HepG2 (cell line): Measurements from ENCODE around the gene BCL7A. TPM values are rescaled to one million over a fixed set of nuclear protein-coding genes. Genes with fewer than 3 reads are reported as not detected.
A peak's percentile ranks its signal among the peaks of the same experiment; 100 is the strongest.

Experiments used
- ATAD3A ChIP-seq: sonication (generic); formaldehyde crosslinking; IDR thresholded peaks from 2 replicates; pipeline ENCODE4 v1.4.0; 2020; ENCODE audit warnings: missing genetic modification reagents
- ATF7 ChIP-seq, 2 experiments: fragments of 450-650 bp in 1 of 2; sonication (generic) in 1 of 2; formaldehyde crosslinking in 1 of 2; IDR thresholded peaks; 2 replicates each; pipeline versions ENCODE4 v1.4.0 to v1.6.1; 2016 to 2020; ENCODE audit warnings: antibody characterized with exemption in 1 of 2, mild to moderate bottlenecking in 1 of 2, missing genetic modification reagents in 1 of 2
- E2F5 ChIP-seq: sonication (generic); formaldehyde crosslinking; conservative IDR thresholded peaks from 2 replicates; pipeline ENCODE4 v1.4.0; 2020; ENCODE audit warnings: missing genetic modification reagents
- ELF1 ChIP-seq: sonication (generic); formaldehyde crosslinking; IDR thresholded peaks from 2 replicates; pipeline ENCODE4 v1.4.0; 2020; ENCODE audit warnings: missing genetic modification reagents
- FIP1L1 ChIP-seq: fragments of 200-400 bp; formaldehyde crosslinking; IDR thresholded peaks from 2 replicates; pipeline ENCODE4 v1.6.1; 2018; ENCODE audit warnings: low read depth, mild to moderate bottlenecking, low read length, moderate library complexity, borderline replicate concordance; ENCODE audit not compliant: insufficient read depth
- HNRNPL ChIP-seq: fragments of 200-400 bp; formaldehyde crosslinking; IDR thresholded peaks from 2 replicates; pipeline ENCODE4 v1.6.1; 2017; ENCODE audit warnings: mild to moderate bottlenecking, low read depth, low read length
- JUN ChIP-seq: sonication (generic); formaldehyde crosslinking; IDR thresholded peaks from 2 replicates; pipeline ENCODE4 v1.4.0; 2020; ENCODE audit warnings: mild to moderate bottlenecking, missing genetic modification reagents
- MTA1 ChIP-seq: sonication (generic); formaldehyde crosslinking; IDR thresholded peaks from 2 replicates; pipeline ENCODE4 v1.4.0; 2020; ENCODE audit warnings: missing genetic modification reagents, mild to moderate bottlenecking, borderline replicate concordance
- MTERF4 ChIP-seq: sonication (generic); formaldehyde crosslinking; IDR thresholded peaks from 2 replicates; pipeline ENCODE4 v1.8.0; 2023; ENCODE audit warnings: mild to moderate bottlenecking, missing genetic modification reagents
- NFATC3 ChIP-seq: sonication (generic); formaldehyde crosslinking; IDR thresholded peaks from 2 replicates; pipeline ENCODE4 v1.5.1; 2020; ENCODE audit warnings: mild to moderate bottlenecking, missing genetic modification reagents
- RXRA ChIP-seq: sonication (generic); formaldehyde crosslinking; IDR thresholded peaks from 2 replicates; pipeline ENCODE4 v1.5.1; 2020; ENCODE audit warnings: missing genetic modification reagents
- SCMH1 ChIP-seq: sonication (generic); formaldehyde crosslinking; IDR thresholded peaks from 2 replicates; pipeline ENCODE4 v1.9.0; 2021; ENCODE audit warnings: missing genetic modification reagents, mild to moderate bottlenecking, borderline replicate concordance
- SP4 ChIP-seq: sonication (generic); formaldehyde crosslinking; IDR thresholded peaks from 2 replicates; pipeline ENCODE4 v1.8.1; 2023; ENCODE audit warnings: mild to moderate bottlenecking, missing genetic modification reagents
- SRSF9 ChIP-seq: fragments of 200-400 bp; formaldehyde crosslinking; IDR thresholded peaks from 2 replicates; pipeline ENCODE4 v1.6.1; 2018; ENCODE audit warnings: borderline replicate concordance, mild to moderate bottlenecking, low read depth, low read length; ENCODE audit not compliant: insufficient read depth, poor library complexity, severe bottlenecking
- THAP11 ChIP-seq: IDR thresholded peaks from 2 replicates; pipeline ENCODE4 v1.6.1; 2016; ENCODE audit warnings: missing biosample characterization, missing genetic modification reagents
- WIZ ChIP-seq: sonication (generic); formaldehyde crosslinking; IDR thresholded peaks from 2 replicates; pipeline ENCODE4 v1.5.1; 2020; ENCODE audit warnings: mild to moderate bottlenecking, missing genetic modification reagents
- ZNF17 ChIP-seq: sonication (generic); formaldehyde crosslinking; IDR thresholded peaks from 2 replicates; pipeline ENCODE4 v1.5.0; 2020; ENCODE audit warnings: mild to moderate bottlenecking, missing genetic modification reagents
- ZNF468 ChIP-seq: sonication (generic); formaldehyde crosslinking; IDR thresholded peaks from 2 replicates; pipeline ENCODE4 v1.8.0; 2022; ENCODE audit warnings: mild to moderate bottlenecking, moderate library complexity, missing genetic modification reagents
- ZNF670 ChIP-seq: sonication (generic); formaldehyde crosslinking; IDR thresholded peaks from 2 replicates; pipeline ENCODE4 v1.8.0; 2022; ENCODE audit warnings: mild to moderate bottlenecking, missing genetic modification reagents, borderline replicate concordance
- ZNF75D ChIP-seq: sonication (generic); formaldehyde crosslinking; IDR thresholded peaks from 2 replicates; pipeline ENCODE4 v1.8.1; 2023; ENCODE audit warnings: missing genetic modification reagents, mild to moderate bottlenecking, borderline replicate concordance
- polyA plus RNA-seq, 8 experiments: library from polyadenylated mRNA; depleted of rRNA in 3 of 8; stranded (reverse) in 7 of 8; unstranded in 1 of 8; fragments of >200 nt; fragmentation: Illumina TruSeq in 4 of 8; extraction: Trizol in 4 of 8; gene quantifications; 2 replicates each; pipeline versions ENCODE4 v1.2.1 to v1.2.3, GENCODE V29; 2011 to 2016; ENCODE audit warnings: low read depth in 4 of 8, missing spikeins in 1 of 8, mixed read lengths in 1 of 8; ENCODE audit not compliant: insufficient read depth in 1 of 8
- total RNA-seq, 5 experiments: library from RNA; depleted of rRNA; stranded (reverse); fragments of >200 nt; fragmentation: Illumina TruSeq; extraction: Trizol; gene quantifications; 2 replicates each; pipeline ENCODE4 v1.2.3, GENCODE V29; 2016; ENCODE audit warnings: low read depth in 1 of 5
- TF ChIP-seq, protein P1 (sequence below): sonication (generic); formaldehyde crosslinking; IDR thresholded peaks from 2 replicates; pipeline ENCODE4 v1.4.0; 2020; ENCODE audit warnings: low read depth, mild to moderate bottlenecking, missing genetic modification reagents

BCL7A gene
- total and polyA plus RNA-seq, 2 of the 13 experiments (the other 11 are each of a cell fraction or from before 2014, with no cell fraction given): 4.1 to 6.2 TPM

DNA sequence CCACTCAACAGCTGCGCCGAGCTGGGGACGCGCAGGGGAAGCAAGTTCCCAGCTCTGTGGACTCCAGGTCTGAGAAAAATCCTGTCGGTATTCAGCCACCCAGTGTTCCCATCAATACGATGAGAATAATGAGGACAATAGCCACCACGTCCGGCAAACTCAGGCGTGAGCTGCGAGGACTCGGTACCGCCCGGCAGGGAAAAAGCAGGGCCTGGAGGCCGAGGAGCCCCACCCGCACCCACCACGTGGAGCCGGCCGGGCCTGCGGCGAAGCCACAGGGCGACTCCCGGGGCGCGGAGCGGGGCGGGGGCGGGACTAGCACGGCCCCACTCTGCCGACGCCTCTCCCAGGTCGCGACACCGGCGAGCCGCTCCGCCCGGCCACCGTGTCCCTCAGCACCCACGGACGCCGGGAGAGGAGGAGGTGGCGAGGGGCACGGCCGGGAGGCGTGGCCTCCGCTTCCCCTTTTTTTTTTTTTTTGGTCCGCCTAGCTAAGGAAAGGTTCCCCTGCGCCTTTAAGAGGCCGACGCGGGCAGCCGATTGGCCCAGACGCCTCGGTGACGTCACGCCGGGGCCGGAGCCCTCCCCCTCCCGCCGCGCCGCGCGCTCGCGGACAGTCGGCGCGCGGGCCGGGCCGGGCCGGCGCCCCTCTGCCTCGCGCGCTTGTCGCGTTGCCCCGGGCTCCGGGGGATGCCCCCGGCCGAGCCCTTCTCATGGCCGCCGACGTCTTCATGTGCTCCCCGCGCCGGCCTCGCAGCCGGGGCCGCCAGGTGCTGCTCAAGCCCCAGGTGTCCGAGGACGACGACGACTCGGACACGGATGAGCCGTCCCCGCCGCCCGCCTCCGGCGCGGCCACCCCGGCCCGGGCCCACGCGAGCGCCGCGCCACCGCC is 56.7 kb downstream of the BCL7A start, which contains the start of gene MLXIP (continued):
- TF ChIP-seq SCMH1 (no peak), HNRNPL (no peak), MTA1 (peak; percentile 76; the same call in 1 of the 2 replicates), ZNF670 (CRISPR knock-in tag) (peak; percentile 91; the same call in 1 of the 2 replicates), ATF7 (IDR thresholded peaks at IDR 0.05) (peak; percentile 64), ATF7 (CRISPR knock-in tag; IDR thresholded peaks at IDR 0.05) (peak; percentile 29; the same call in 1 of the 2 replicates), ZNF468 (CRISPR knock-in tag) (0 out of 2 replicates have a peak, but pooled peaks have one; percentile 38), JUN (CRISPR knock-in tag) (no peak), SP4 (peak; percentile 72; the same call in 1 of the 2 replicates), FIP1L1 (no peak), ATAD3A (no peak), ZNF17 (CRISPR knock-in tag) (no peak), MTERF4 (CRISPR knock-in tag) (peak; percentile 89), RXRA (CRISPR knock-in tag) (no peak; the same call in 1 of the 2 replicates), E2F5 (CRISPR knock-in tag) (0 out of 2 replicates have a peak, but pooled peaks have one; percentile 19), ZNF75D (CRISPR knock-in tag) (no peak), THAP11 (CRISPR knock-in tag) (peak; percentile 30; the same call in 1 of the 2 replicates), WIZ (CRISPR knock-in tag) (no peak), SRSF9 (no peak), ELF1 (CRISPR knock-in tag) (no peak), NFATC3 (CRISPR knock-in tag) (no peak)
- TF ChIP-seq, protein P1, sequence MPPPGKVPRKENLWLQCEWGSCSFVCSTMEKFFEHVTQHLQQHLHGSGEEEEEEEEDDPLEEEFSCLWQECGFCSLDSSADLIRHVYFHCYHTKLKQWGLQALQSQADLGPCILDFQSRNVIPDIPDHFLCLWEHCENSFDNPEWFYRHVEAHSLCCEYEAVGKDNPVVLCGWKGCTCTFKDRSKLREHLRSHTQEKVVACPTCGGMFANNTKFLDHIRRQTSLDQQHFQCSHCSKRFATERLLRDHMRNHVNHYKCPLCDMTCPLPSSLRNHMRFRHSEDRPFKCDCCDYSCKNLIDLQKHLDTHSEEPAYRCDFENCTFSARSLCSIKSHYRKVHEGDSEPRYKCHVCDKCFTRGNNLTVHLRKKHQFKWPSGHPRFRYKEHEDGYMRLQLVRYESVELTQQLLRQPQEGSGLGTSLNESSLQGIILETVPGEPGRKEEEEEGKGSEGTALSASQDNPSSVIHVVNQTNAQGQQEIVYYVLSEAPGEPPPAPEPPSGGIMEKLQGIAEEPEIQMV (CRISPR knock-in tag): no peak; the same call in 1 of the 2 replicates
